GM12878 (cell line): ENCODE measurements around the gene CYB561A3. TPM values are rescaled to one million over a fixed set of nuclear protein-coding genes. Genes with fewer than 3 reads are reported as not detected.

Experiments
- ATAC-seq: fragments of 200-7000 bp; cut with Tn5 transposase; 3 replicates; pipeline ENCODE4 v1.9.1; 2020; ENCODE audit warnings: mild to moderate bottlenecking, moderate library complexity
- BruUV-seq: library from RNA; stranded (reverse); fragments of 400-500 nt; replicated peaks from 2 replicates; lab custom pipeline; 2021; lab: Mats Ljungman, UMichigan
- CTCF ChIA-PET: fragments of 300-600 bp; sonication (Branson Sonifier 250); formaldehyde crosslinking; extraction: SDS; loops from one replicate; lab custom pipeline; 2021; ENCODE audit warnings: inconsistent platforms; lab: Yijun Ruan, JAX
- POLR2A ChIA-PET: fragments of 350-600 bp; formaldehyde crosslinking; extraction: SDS; loops from one replicate; lab custom pipeline; 2021; ENCODE audit warnings: inconsistent platforms; lab: Charles Lee
- RAD21 ChIA-PET: fragments of 300-600 bp; sonication (Branson Sonifier 250); formaldehyde crosslinking; loops from one replicate; lab custom pipeline; 2023; ENCODE audit warnings: antibody characterized with exemption; ENCODE audit not compliant: unreplicated experiment; lab: Charles Lee
- SMC1A ChIA-PET: fragments of 300-600 bp; sonication (Branson Sonifier 250); formaldehyde crosslinking; loops from one replicate; lab custom pipeline; 2023; ENCODE audit not compliant: unreplicated experiment, uncharacterized antibody; lab: Charles Lee
- DNase-seq: peaks from one replicate; pipeline ENCODE4 v3.0.0-alpha.2; 2011; ENCODE audit warnings: low read depth, low spot score
- FAIRE-seq: peaks from 3 replicates; lab custom pipeline; 2011; peaks lifted over from hg19 to GRCh38; lab: Jason Lieb, UNC
- H2AFZ ChIP-seq: 2 replicates; pipeline ENCODE4 v1.6.0; 2011; ENCODE audit warnings: low read depth, low read length, control low read depth; ENCODE audit not compliant: control insufficient read depth
- H3K27ac ChIP-seq: 2 replicates; pipeline ENCODE4 v1.5.1; 2011; ENCODE audit warnings: control low read depth; ENCODE audit not compliant: control insufficient read depth, insufficient read depth
- H3K27me3 ChIP-seq, 2 experiments: replicated peaks in 1 of 2; 2 replicates each; pipeline versions ENCODE4 v1.6.0 to v1.6.1; 2011; ENCODE audit warnings: low read length in 1 of 2; ENCODE audit not compliant: control insufficient read depth in 2 of 2, insufficient read depth in 2 of 2
- H3K36me3 ChIP-seq, 2 experiments: 2 replicates each; pipeline ENCODE4 v1.5.1; 2011; ENCODE audit warnings: low read length in 1 of 2; ENCODE audit not compliant: control insufficient read depth in 2 of 2, insufficient read depth in 2 of 2
- H3K4me1 ChIP-seq: 2 replicates; pipeline ENCODE4 v1.6.1; 2011; ENCODE audit warnings: mild to moderate bottlenecking, low read length, moderate library complexity, mixed read lengths; ENCODE audit not compliant: control insufficient read depth, insufficient read depth
- H3K4me2 ChIP-seq: 2 replicates; pipeline ENCODE4 v1.6.0; 2011; ENCODE audit warnings: control low read depth; ENCODE audit not compliant: control insufficient read depth, insufficient read depth
- H3K4me3 ChIP-seq: fragments of 200-600 bp; sonication (generic); 2 replicates; pipeline ENCODE4 v1.5.1; 2016
- H3K79me2 ChIP-seq: 2 replicates; pipeline ENCODE4 v1.6.0; 2011; ENCODE audit warnings: low read length; ENCODE audit not compliant: control insufficient read depth, insufficient read depth
- H3K9ac ChIP-seq: 2 replicates; pipeline ENCODE4 v1.8.0; 2011; ENCODE audit warnings: low read length, control low read depth, mixed read lengths; ENCODE audit not compliant: control insufficient read depth, insufficient read depth
- H3K9me3 ChIP-seq: replicated peaks from 3 replicates; pipeline ENCODE4 v1.5.1; 2011; ENCODE audit warnings: mild to moderate bottlenecking, low read length; ENCODE audit not compliant: control insufficient read depth, insufficient read depth
- H4K20me1 ChIP-seq: 2 replicates; pipeline ENCODE4 v1.6.0; 2011; ENCODE audit not compliant: control insufficient read depth, insufficient read depth
- CBFB ChIP-seq: IDR thresholded peaks from 2 replicates; pipeline ENCODE4 v1.6.1; 2016; ENCODE audit warnings: antibody characterized with exemption, low read depth
- CREB1 ChIP-seq: IDR thresholded peaks from 2 replicates; pipeline ENCODE4 v1.6.1; 2012; ENCODE audit warnings: low read depth, mild to moderate bottlenecking, inconsistent platforms
- EP300 ChIP-seq, 2 experiments: fragments of 150-350 bp in 1 of 2; IDR thresholded peaks; 2 replicates each; pipeline ENCODE4 v1.6.1; 2011 to 2012; ENCODE audit warnings: low read depth in 2 of 2, low read length in 2 of 2, borderline replicate concordance in 1 of 2, improper control_type of control experiment in 1 of 2, inconsistent platforms in 1 of 2; ENCODE audit not compliant: control insufficient read depth in 1 of 2
- HCFC1 ChIP-seq: fragments of 150-350 bp; IDR thresholded peaks from 2 replicates; pipeline ENCODE4 v1.6.1; 2014; ENCODE audit warnings: low read length
- JUNB ChIP-seq: IDR thresholded peaks from 2 replicates; pipeline ENCODE4 v1.6.1; 2016; ENCODE audit warnings: antibody characterized with exemption, mild to moderate bottlenecking
- MXI1 ChIP-seq: fragments of 150-350 bp; IDR thresholded peaks from 2 replicates; pipeline ENCODE4 v1.6.1; 2011; ENCODE audit warnings: low read depth, mild to moderate bottlenecking, inconsistent platforms, low read length, improper control_type of control experiment
- NR2C2 ChIP-seq: IDR thresholded peaks from 2 replicates; pipeline ENCODE4 v1.6.1; 2011; ENCODE audit warnings: borderline replicate concordance, low read depth; ENCODE audit not compliant: control insufficient read depth, insufficient read length
- POLR2A ChIP-seq: IDR thresholded peaks from 2 replicates; pipeline ENCODE4 v1.6.1; 2011; ENCODE audit warnings: low read depth, mild to moderate bottlenecking, low read length
- RBBP5 ChIP-seq: fragments of 200-600 bp; sonication (generic); conservative IDR thresholded peaks from 2 replicates; pipeline ENCODE4 v1.6.1; 2016
- RFX5 ChIP-seq: IDR thresholded peaks from 2 replicates; pipeline ENCODE4 v1.6.1; 2011; ENCODE audit warnings: low read depth, low read length, improper control_type of control experiment
- SIN3A ChIP-seq: IDR thresholded peaks from 2 replicates; pipeline ENCODE4 v1.6.1; 2012; ENCODE audit warnings: low read depth, low read length, improper control_type of control experiment
- SIX5 ChIP-seq: IDR thresholded peaks from 2 replicates; pipeline ENCODE4 v1.6.1; 2011; ENCODE audit warnings: mild to moderate bottlenecking, low read depth, low read length, moderate library complexity; ENCODE audit not compliant: severe bottlenecking
- SMARCA5 ChIP-seq: fragments of 450-650 bp; IDR thresholded peaks from 2 replicates; pipeline ENCODE4 v1.6.1; 2017; ENCODE audit warnings: mild to moderate bottlenecking
- STAT1 ChIP-seq: fragments of 450-650 bp; conservative IDR thresholded peaks from 2 replicates; pipeline ENCODE4 v1.6.1; 2014; ENCODE audit warnings: antibody characterized with exemption, mild to moderate bottlenecking
- STAT3 ChIP-seq: IDR thresholded peaks from 2 replicates; pipeline ENCODE4 v1.6.1; 2011; ENCODE audit warnings: low read depth, low read length, improper control_type of control experiment
- ZNF207 ChIP-seq: fragments of 450-650 bp; IDR thresholded peaks from 2 replicates; pipeline ENCODE4 v1.6.1; 2014; ENCODE audit warnings: antibody characterized with exemption, mild to moderate bottlenecking, borderline replicate concordance
- ZNF384 ChIP-seq: IDR thresholded peaks from 2 replicates; pipeline ENCODE4 v1.6.1; 2012; ENCODE audit warnings: low read depth, mild to moderate bottlenecking, low read length, improper control_type of control experiment, borderline replicate concordance
- ZNF622 ChIP-seq: fragments of 450-650 bp; IDR thresholded peaks from 2 replicates; pipeline ENCODE4 v1.6.1; 2017; ENCODE audit warnings: mild to moderate bottlenecking, inconsistent platforms
- ZZZ3 ChIP-seq: IDR thresholded peaks from 2 replicates; pipeline ENCODE4 v1.6.1; 2011; ENCODE audit warnings: low read depth; ENCODE audit not compliant: control insufficient read depth, insufficient read length
- WGBS: methylation state at CpG from one replicate; pipeline ENCODE4 v1.1.6; 2016; ENCODE audit warnings: low lambda C conversion rate; ENCODE audit not compliant: insufficient replicate concordance, insufficient coverage; ENCODE audit errors: missing lambda C conversion rate; 5-methylcytosine and 5-hydroxymethylcytosine counted together
- in situ Hi-C: fragments of 300-500 bp; cut with MboI; formaldehyde crosslinking; loops from 9 replicates; pipeline ENCODE4 v1.14.3; 2018; ENCODE audit warnings: mixed read lengths
- intact Hi-C: fragments of 100-400 bp; cut with micrococcal nuclease; formaldehyde crosslinking; loops from one replicate; pipeline ENCODE4 v1.14.2; 2022; ENCODE audit not compliant: unreplicated experiment
- polyA plus RNA-seq, 11 experiments: library from polyadenylated mRNA; depleted of rRNA in 4 of 11; unstranded in 6 of 11; stranded (reverse) in 5 of 11; fragments of >200 nt; fragmentation: Nextera tagmentation in 4 of 11; fragmentation: Illumina TruSeq in 1 of 11; extraction: Ambion mirVana in 4 of 11; extraction: Trizol in 1 of 11; gene quantifications; 1 replicate in 1 of 11; 2 replicates in 10 of 11; pipeline versions ENCODE4 v1.2.1 to v1.2.3, GENCODE V29; 2011 to 2016; ENCODE audit warnings: inconsistent platforms in 2 of 11, missing spikeins in 2 of 11, low read depth in 1 of 11
- total RNA-seq, 4 experiments: library from RNA; depleted of rRNA in 3 of 4; stranded (reverse); fragments of >200 nt in 3 of 4; fragmentation: Illumina TruSeq in 1 of 4; extraction: Trizol in 1 of 4; gene quantifications; 2 replicates each; pipeline versions ENCODE4 v1.2.1 to v1.2.3, GENCODE V29; 2013 to 2021
- TF ChIP-seq, protein P1 (sequence below): IDR thresholded peaks from 2 replicates; pipeline ENCODE4 v1.6.1; 2011; ENCODE audit warnings: borderline replicate concordance, low read depth, mild to moderate bottlenecking, moderate library complexity, low read length; ENCODE audit not compliant: insufficient read depth, poor library complexity, severe bottlenecking
- TF ChIP-seq, protein P2 (sequence below): fragments of 150-350 bp; IDR thresholded peaks from 2 replicates; pipeline ENCODE4 v1.6.1; 2016; ENCODE audit warnings: low read depth, low read length

CYB561A3 gene
- total and polyA plus RNA-seq, 10 of the 15 experiments (the other 5 are each of a cell fraction or from before 2014, with no cell fraction given): 40.1 to 169 (median 74.4) TPM

DNA sequence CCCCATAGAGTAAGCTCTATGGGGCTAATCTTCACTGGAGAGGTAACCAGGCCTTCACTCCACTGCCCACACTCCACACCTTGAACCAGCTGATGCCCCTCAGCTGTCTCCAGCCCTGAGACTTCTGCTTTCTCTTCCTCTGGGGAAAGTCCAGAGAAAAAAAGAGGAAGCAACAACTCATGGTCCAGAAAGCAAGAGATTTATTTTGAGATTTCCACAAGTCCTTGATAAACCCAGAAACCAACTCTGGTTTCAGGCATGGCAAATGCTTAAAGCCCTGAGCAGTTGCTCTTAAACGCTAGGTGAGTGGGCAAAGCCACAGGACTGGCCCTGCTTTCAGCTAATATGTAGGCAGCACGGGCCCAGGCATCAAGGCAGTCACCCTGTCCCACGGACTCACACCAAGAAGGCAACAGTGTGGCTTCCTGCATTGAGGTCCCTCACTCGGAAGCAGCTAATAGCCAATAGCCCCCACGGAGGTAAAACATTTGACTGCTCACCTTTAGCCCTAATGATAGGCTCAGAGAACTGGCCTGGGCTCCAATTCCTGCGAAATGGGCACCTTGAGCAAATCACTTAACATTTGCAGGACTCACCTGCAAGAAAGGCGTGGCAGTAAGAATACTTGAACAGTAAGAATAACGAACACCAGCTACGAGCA is 4.3 kb downstream of the CYB561A3 start:
- ChIA-PET POLR2A (interaction anchor here (1.0 to 8.7 kb wide), 8 partner anchors 11 to 197 kb away, joined by 4 to 111 read pairs (median 7); partner anchors contain the start of genes DDB1, TKFC, TMEM216 and VPS37C), SMC1A (interaction anchor here (1.0 to 12.8 kb wide), 7 partner anchors 13 to 103 kb away, joined by 3 to 243 read pairs (median 9); partner anchors contain the start of genes DDB1, TKFC and TMEM216), RAD21 (interaction anchor here (0.9 to 13.0 kb wide), 9 partner anchors 11 to 297 kb away, joined by 3 to 172 read pairs (median 5); partner anchors contain the start of genes CPSF7, DDB1, SDHAF2 and TKFC), CTCF (interaction anchor here (0.7 to 23.9 kb wide), 8 partner anchors 9 to 450 kb away, joined by 3 to 387 read pairs (median 6); partner anchors contain the start of gene TMEM216)
- ATAC-seq (peak; percentile 75), FAIRE-seq (peak; percentile 87), DNase-seq (peak; percentile 92)
- WGBS: 2% methylated on average over 9 of the region's 9 CpGs
- no peaks in the 10 kb centered on the region for H3K9me3 ChIP-seq
- H3K4me2 ChIP-seq: peak overlapping the region; percentile 97
- BruUV-seq: no TSS peak
- H2AFZ ChIP-seq: peak overlapping the region; percentile 16
- H4K20me1 ChIP-seq: no peaks in the 10 kb centered on the region
- intact Hi-C loops: loop anchor here (2.0 kb wide), 2 partner anchors 21 to 27 kb away; no protein-coding TSS in a partner anchor
- H3K79me2 ChIP-seq: peaks cover 40% of the 10 kb centered on the region
- no peaks in the 10 kb centered on the region for H3K27me3 ChIP-seq
- peak overlapping the region; percentile 92 for H3K27ac ChIP-seq
- peaks cover 3 to 19% of the 10 kb centered on the region in 2 experiments for H3K36me3 ChIP-seq
- H3K9ac ChIP-seq: peak overlapping the region; percentile 69
- peaks cover 34% of the 10 kb centered on the region for H3K4me1 ChIP-seq
- in situ Hi-C loops: no loop called here
- H3K4me3 ChIP-seq: peak overlapping the region; percentile 54
- TF ChIP-seq NR2C2: no peak
- TF ChIP-seq POLR2A: peak; percentile 60
- TF ChIP-seq RBBP5: no peak
- TF ChIP-seq MXI1: 0 out of 2 replicates have a peak, but pooled peaks have one; percentile 15
- no peak for TF ChIP-seq ZNF622
- TF ChIP-seq ZNF207: no peak
- peak; percentile 94 for TF ChIP-seq SMARCA5
- no peak for TF ChIP-seq SIX5
- TF ChIP-seq CREB1: 0 out of 2 replicates have a peak, but pooled peaks have one; percentile 12
- no peak for TF ChIP-seq STAT3
- TF ChIP-seq STAT1: no peak
- TF ChIP-seq ZZZ3: no peak
- TF ChIP-seq, protein P1, sequence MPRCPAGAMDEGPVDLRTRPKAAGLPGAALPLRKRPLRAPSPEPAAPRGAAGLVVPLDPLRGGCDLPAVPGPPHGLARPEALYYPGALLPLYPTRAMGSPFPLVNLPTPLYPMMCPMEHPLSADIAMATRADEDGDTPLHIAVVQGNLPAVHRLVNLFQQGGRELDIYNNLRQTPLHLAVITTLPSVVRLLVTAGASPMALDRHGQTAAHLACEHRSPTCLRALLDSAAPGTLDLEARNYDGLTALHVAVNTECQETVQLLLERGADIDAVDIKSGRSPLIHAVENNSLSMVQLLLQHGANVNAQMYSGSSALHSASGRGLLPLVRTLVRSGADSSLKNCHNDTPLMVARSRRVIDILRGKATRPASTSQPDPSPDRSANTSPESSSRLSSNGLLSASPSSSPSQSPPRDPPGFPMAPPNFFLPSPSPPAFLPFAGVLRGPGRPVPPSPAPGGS: no peak
- TF ChIP-seq RFX5: no peak
- TF ChIP-seq JUNB: no peak
- peak; percentile 70 to 77 for TF ChIP-seq EP300 (IDR thresholded peaks at IDR 0.05; ENCODE audit: borderline replicate concordance in 1 of 2, control insufficient read depth in 1 of 2, low read depth in 2 of 2, low read length in 2 of 2)
- peak; percentile 77 for TF ChIP-seq SIN3A
- TF ChIP-seq ZNF384: no peak
- TF ChIP-seq, protein P2, sequence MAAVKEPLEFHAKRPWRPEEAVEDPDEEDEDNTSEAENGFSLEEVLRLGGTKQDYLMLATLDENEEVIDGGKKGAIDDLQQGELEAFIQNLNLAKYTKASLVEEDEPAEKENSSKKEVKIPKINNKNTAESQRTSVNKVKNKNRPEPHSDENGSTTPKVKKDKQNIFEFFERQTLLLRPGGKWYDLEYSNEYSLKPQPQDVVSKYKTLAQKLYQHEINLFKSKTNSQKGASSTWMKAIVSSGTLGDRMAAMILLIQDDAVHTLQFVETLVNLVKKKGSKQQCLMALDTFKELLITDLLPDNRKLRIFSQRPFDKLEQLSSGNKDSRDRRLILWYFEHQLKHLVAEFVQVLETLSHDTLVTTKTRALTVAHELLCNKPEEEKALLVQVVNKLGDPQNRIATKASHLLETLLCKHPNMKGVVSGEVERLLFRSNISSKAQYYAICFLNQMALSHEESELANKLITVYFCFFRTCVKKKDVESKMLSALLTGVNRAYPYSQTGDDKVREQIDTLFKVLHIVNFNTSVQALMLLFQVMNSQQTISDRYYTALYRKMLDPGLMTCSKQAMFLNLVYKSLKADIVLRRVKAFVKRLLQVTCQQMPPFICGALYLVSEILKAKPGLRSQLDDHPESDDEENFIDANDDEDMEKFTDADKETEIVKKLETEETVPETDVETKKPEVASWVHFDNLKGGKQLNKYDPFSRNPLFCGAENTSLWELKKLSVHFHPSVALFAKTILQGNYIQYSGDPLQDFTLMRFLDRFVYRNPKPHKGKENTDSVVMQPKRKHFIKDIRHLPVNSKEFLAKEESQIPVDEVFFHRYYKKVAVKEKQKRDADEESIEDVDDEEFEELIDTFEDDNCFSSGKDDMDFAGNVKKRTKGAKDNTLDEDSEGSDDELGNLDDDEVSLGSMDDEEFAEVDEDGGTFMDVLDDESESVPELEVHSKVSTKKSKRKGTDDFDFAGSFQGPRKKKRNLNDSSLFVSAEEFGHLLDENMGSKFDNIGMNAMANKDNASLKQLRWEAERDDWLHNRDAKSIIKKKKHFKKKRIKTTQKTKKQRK: no peak
- peak; percentile 49; the same call in 1 of the 2 replicates for TF ChIP-seq CBFB
- TF ChIP-seq HCFC1: no peak
